Ovary (tissue), 9 donors: ENCODE data around the gene EFHD1. TPM values are rescaled to one million over a fixed set of nuclear protein-coding genes. Genes with fewer than 3 reads are reported as not detected.

ENCODE experiments used
- DNase-seq, 5 donors: peaks; one replicate each; pipeline ENCODE4 v3.0.0-alpha.2; 2019 to 2020
- H3K27ac ChIP-seq, 2 donors: fragments of 200-600 bp; one replicate each; pipeline versions ENCODE4 v1.5.1 to v1.8.0; 2019 to 2022
- H3K27me3 ChIP-seq: fragments of 200-600 bp; one replicate; pipeline ENCODE4 v1.8.0; 2022
- H3K36me3 ChIP-seq: fragments of 200-600 bp; sonication (generic); one replicate; pipeline ENCODE4 v1.5.1; 2019
- H3K4me1 ChIP-seq: one replicate; pipeline ENCODE4 v1.8.1; 2013; ENCODE audit warnings: mild to moderate bottlenecking, moderate library complexity; ENCODE audit not compliant: insufficient read depth
- H3K4me3 ChIP-seq: fragments of 200-600 bp; sonication (generic); one replicate; pipeline ENCODE4 v1.5.1; 2017
- H3K9me3 ChIP-seq, 2 donors: fragments of 200-600 bp in 1 of 2; sonication (generic) in 1 of 2; one replicate each; pipeline versions ENCODE4 v1.5.1 to v1.8.1; 2013 to 2019; ENCODE audit warnings: mild to moderate bottlenecking in 1 of 2, moderate library complexity in 1 of 2
- EP300 ChIP-seq: sonication (generic); formaldehyde crosslinking; IDR thresholded peaks from one replicate; pipeline ENCODE4 v1.6.1; 2017; ENCODE audit warnings: antibody characterized with exemption
- POLR2A ChIP-seq: fragments of 450-650 bp; IDR thresholded peaks from one replicate; pipeline ENCODE4 v1.6.1; 2017; ENCODE audit warnings: antibody characterized with exemption, mild to moderate bottlenecking, moderate library complexity
- WGBS, 3 donors: extraction: QIAGEN DNeasy Blood & Tissue Kit in 1 of 3; methylation state at CpG; one replicate each; pipeline versions ENCODE4 v1.1.5 to v1.1.7; 2013 to 2017; 5-methylcytosine and 5-hydroxymethylcytosine counted together
- intact Hi-C, 4 donors: fragments of 100-400 bp; cut with DNase I; formaldehyde crosslinking; loops; one replicate each; pipeline versions ENCODE4 v1.11.0 to v1.15.1; 2022 to 2023
- polyA plus RNA-seq, 2 donors: library from polyadenylated mRNA; stranded (reverse); fragments of 200-250 nt in 1 of 2; fragments of 350-450 nt in 1 of 2; fragmentation: Illumina TruSeq in 1 of 2; extraction: RNeasy Lipid Tissue Mini Kit (QIAGEN cat#74804) in 1 of 2; gene quantifications; one replicate each; pipeline ENCODE4 v1.2.3, GENCODE V29; 2013 to 2014
- total RNA-seq, 7 donors: library from RNA; depleted of rRNA in 2 of 7; stranded (reverse); fragments of >200 nt in 2 of 7; fragmentation: NEBNext Ultra II Directional in 3 of 7; extraction: Animal tissue kit (Norgen Biotek cat#: 25700) in 3 of 7; gene quantifications; one replicate each; pipeline versions ENCODE4 v1.1.0 to v1.2.4, GENCODE V29; 2016 to 2023
- TF ChIP-seq, protein P1 (sequence below), 3 donors: fragments of 450-650 bp in 2 of 3; fragments of 200-600 bp in 1 of 3; IDR thresholded peaks; one replicate each; pipeline versions ENCODE4 v1.5.1 to v1.8.0; 2016 to 2022; ENCODE audit warnings: antibody characterized with exemption in 3 of 3, mild to moderate bottlenecking in 1 of 3
- donor health status: DM: no; HTN: no; CAD: no; lungs with moderate emphysema.
- donor health status: DM: no; HTN: no; CAD: no.
- donor health status: Bipolar disorder and iron deficiency.
- donor health status: DM: yes; HTN: yes; CAD: no.
- donor health status: DM: no; HTN: no; CAD: no.
- donor health status: DM: yes; HTN: yes; CAD: no.

EFHD1 gene
- total and polyA plus RNA-seq, 9 donors: 14.8 to 154 (median 50.2) TPM

- intact Hi-C loops: no loop called here
- Histone ChIP-seq H3K4me3 (no peak overlapping the region), H3K9me3 (no peaks in the 10 kb centered on the region), H3K27me3 (no peaks in the 10 kb centered on the region), H3K27ac (no peak overlapping the region), H3K36me3 (no peaks in the 10 kb centered on the region), H3K4me1 (no peaks in the 10 kb centered on the region)
- DNase-seq: no peak
- 84 to 89% (median 84%) methylated on average over 2 of the region's 2 CpGs for WGBS, 3 donors
- TF ChIP-seq POLR2A: no peak
Measured at GRCh38 chr2:232659359-232659758, 26.0 kb downstream of the EFHD1 start.

DNA sequence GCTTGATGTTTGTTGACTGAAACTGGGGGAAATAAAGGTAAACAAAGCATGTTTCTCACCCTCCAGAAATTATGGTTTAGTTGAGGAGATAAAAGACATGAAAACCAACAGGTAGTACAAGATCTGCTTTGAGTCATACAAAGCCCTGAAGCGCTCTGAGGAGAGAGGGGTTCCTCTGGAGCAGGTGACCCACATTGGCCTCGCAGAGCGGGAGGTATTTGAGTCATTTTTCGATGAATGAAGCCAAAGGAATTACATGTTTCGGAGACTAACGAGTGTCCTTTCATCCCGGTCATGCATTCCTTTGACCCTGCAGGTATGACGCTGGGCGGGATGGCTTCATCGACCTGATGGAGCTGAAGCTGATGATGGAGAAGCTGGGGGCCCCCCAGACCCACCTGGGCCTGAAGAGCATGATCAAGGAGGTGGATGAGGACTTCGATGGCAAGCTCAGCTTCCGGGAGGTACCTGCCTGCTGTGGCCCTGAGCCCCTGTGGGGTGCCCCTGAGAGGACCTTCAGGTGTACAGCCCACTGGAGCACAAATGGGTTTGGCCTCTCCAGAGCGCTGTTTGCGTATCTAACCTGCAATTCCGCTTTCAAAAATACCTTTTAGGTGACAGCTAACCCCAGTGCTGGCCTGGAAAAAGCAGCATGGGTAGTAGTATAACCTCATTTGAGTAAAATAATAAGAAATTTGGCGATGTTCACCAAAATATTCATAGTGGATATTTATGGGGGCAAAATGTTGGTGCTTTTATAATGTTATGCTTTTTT lies 29.3 kb downstream of the EFHD1 start:
- DNase-seq: no peak
- H3K27ac ChIP-seq: no peak overlapping the region
- intact Hi-C loops: no loop called here
- H3K9me3 ChIP-seq: no peaks in the 10 kb centered on the region
- no peaks in the 10 kb centered on the region for H3K4me1 ChIP-seq
- TF ChIP-seq EP300 (no peak), POLR2A (no peak)
- TF ChIP-seq, protein P1, sequence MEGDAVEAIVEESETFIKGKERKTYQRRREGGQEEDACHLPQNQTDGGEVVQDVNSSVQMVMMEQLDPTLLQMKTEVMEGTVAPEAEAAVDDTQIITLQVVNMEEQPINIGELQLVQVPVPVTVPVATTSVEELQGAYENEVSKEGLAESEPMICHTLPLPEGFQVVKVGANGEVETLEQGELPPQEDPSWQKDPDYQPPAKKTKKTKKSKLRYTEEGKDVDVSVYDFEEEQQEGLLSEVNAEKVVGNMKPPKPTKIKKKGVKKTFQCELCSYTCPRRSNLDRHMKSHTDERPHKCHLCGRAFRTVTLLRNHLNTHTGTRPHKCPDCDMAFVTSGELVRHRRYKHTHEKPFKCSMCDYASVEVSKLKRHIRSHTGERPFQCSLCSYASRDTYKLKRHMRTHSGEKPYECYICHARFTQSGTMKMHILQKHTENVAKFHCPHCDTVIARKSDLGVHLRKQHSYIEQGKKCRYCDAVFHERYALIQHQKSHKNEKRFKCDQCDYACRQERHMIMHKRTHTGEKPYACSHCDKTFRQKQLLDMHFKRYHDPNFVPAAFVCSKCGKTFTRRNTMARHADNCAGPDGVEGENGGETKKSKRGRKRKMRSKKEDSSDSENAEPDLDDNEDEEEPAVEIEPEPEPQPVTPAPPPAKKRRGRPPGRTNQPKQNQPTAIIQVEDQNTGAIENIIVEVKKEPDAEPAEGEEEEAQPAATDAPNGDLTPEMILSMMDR (IDR thresholded peaks at IDR 0.05): no peak
- 91 to 93% (median 92%) methylated on average over 16 of the region's 16 CpGs for WGBS, 3 donors
- H3K36me3 ChIP-seq: no peaks in the 10 kb centered on the region
- H3K27me3 ChIP-seq: no peaks in the 10 kb centered on the region
- no peak overlapping the region for H3K4me3 ChIP-seq

- Histone ChIP-seq H3K4me1 (no peaks in the 10 kb centered on the region), H3K4me3 (no peak overlapping the region), H3K36me3 (no peaks in the 10 kb centered on the region), H3K9me3 (no peaks in the 10 kb centered on the region), H3K27me3 (no peaks in the 10 kb centered on the region), H3K27ac (no peak overlapping the region)
- intact Hi-C loops: loop anchor here in 1 of 4 donors (5.0 kb wide), 1 partner anchor 54 kb away; no protein-coding TSS in a partner anchor
- WGBS, 3 donors: 81 to 94% (median 87%) methylated on average over 7 of the region's 7 CpGs
- TF ChIP-seq, protein P1 (IDR thresholded peaks at IDR 0.05): no peak
- no peak for TF ChIP-seq POLR2A
- TF ChIP-seq EP300: no peak
- DNase-seq: no peak
Measured at GRCh38 chr2:232666051-232666805, 32.8 kb downstream of the EFHD1 start.

DNA sequence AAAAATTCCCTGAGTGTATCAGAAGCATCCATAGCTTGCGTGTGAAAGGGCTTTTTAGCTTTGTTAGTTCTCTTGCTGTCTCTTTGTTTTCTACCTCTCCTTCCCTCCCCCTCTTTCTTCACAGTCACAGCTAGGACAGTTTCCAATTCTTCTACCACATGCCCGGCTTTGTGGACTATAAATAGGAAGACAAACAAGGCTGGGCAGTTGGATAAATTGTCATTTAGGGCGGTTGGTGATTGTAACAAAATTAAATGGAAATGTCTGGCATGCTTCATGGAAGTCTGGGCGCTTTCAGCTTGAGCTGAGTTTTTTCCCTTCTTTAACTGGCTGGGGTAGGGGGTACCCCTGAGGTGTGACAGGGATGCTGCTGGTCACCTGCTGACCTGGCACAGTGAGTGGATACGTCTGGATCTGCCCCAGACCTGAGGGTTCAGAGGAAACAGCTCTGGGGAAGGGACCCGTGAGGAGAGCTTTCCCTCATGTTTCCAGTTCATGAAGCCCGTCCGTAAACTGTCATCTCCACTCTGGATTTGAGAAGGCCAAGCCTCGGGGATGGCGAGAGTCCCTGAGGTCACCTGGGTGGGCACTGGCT lies 34.7 kb downstream of the EFHD1 start:
- no peak for DNase-seq
- WGBS, 3 donors: 85 to 90% (median 89%) methylated on average over 10 of the region's 10 CpGs
- intact Hi-C loops: loop anchor here in 2 of 4 donors (2.0 to 5.0 kb wide), 2 partner anchors 56 to 57 kb away; no protein-coding TSS in a partner anchor
- no peaks in the 10 kb centered on the region for H3K4me1 ChIP-seq
- no peaks in the 10 kb centered on the region for H3K36me3 ChIP-seq
- H3K27me3 ChIP-seq: no peaks in the 10 kb centered on the region
- H3K4me3 ChIP-seq: no peak overlapping the region
- TF ChIP-seq EP300: no peak
- TF ChIP-seq, protein P1 (IDR thresholded peaks at IDR 0.05): no peak
- no peak for TF ChIP-seq POLR2A
- H3K27ac ChIP-seq: no peak overlapping the region
- H3K9me3 ChIP-seq: no peaks in the 10 kb centered on the region
